Duodenal mucosa (tissue), 2 donors: ENCODE results near the gene WIPF3.

Experiments
- H3K27ac ChIP-seq: one replicate; pipeline ENCODE4 v1.7.0; 2013; ENCODE audit warnings: low read depth, low read length
- H3K27me3 ChIP-seq, 2 donors: one replicate each; pipeline ENCODE4 v1.7.0; 2013; ENCODE audit warnings: low read length in 2 of 2, control low read depth in 1 of 2; ENCODE audit not compliant: insufficient read depth in 2 of 2, control insufficient read depth in 1 of 2
- H3K36me3 ChIP-seq, 2 donors: one replicate each; pipeline ENCODE4 v1.7.0; 2013; ENCODE audit warnings: low read length in 2 of 2, control low read depth in 1 of 2; ENCODE audit not compliant: insufficient read depth in 2 of 2, control insufficient read depth in 1 of 2
- H3K4me1 ChIP-seq, 2 donors: one replicate each; pipeline ENCODE4 v1.7.0; 2013; ENCODE audit warnings: low read length in 2 of 2, control low read depth in 1 of 2; ENCODE audit not compliant: insufficient read depth in 2 of 2, control insufficient read depth in 1 of 2
- H3K4me3 ChIP-seq, 2 donors: one replicate each; pipeline ENCODE4 v1.7.0; 2013; ENCODE audit warnings: low read length in 2 of 2, low read depth in 1 of 2
- H3K9ac ChIP-seq, 2 donors: one replicate each; pipeline ENCODE4 v1.7.0; 2013; ENCODE audit warnings: low read length in 2 of 2, low read depth in 1 of 2
- H3K9me3 ChIP-seq, 2 donors: one replicate each; pipeline ENCODE4 v1.7.0; 2013; ENCODE audit warnings: low read length in 2 of 2, control low read depth in 1 of 2; ENCODE audit not compliant: control insufficient read depth in 1 of 2

The WIPF3 gene

DNA sequence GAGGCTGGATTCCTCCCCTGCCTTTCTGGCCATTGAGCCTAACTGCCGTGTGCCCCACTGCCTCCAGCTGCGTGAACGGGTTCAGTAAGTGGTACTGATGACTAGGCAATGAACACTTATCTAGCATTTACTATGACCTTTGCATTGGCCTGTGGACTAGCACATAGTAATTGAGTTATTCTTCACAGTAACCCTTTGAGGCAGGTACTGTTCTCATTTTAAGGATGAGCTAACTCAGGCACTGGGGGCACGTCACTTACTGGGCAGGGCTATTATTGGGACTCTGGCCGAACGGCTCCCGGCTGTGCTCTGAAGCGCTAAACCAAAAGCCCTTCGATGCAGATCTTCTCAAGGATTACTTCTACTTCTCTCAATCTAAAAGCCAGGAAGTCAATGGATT lies 38.3 kb downstream of the WIPF3 start:
- Histone ChIP-seq H3K9me3 (no peaks in the 10 kb centered on the region), H3K4me3 (no peak overlapping the region), H3K27ac (no peak overlapping the region), H3K27me3 (no peaks in the 10 kb centered on the region), H3K36me3 (no peaks in the 10 kb centered on the region), H3K4me1 (peaks cover 0 to 6% of the 10 kb centered on the region in 2 donors), H3K9ac (no peak overlapping the region)

GRCh38 chr7:29847496-29847895 lies 41.2 kb downstream of the WIPF3 start:
- H3K27me3 ChIP-seq: no peaks in the 10 kb centered on the region
- peaks cover 0 to 8% of the 10 kb centered on the region in 2 donors for H3K4me1 ChIP-seq
- no peak overlapping the region for H3K27ac ChIP-seq
- H3K36me3 ChIP-seq: no peaks in the 10 kb centered on the region
- no peak overlapping the region for H3K9ac ChIP-seq
- no peak overlapping the region for H3K4me3 ChIP-seq
- no peaks in the 10 kb centered on the region for H3K9me3 ChIP-seq

DNA sequence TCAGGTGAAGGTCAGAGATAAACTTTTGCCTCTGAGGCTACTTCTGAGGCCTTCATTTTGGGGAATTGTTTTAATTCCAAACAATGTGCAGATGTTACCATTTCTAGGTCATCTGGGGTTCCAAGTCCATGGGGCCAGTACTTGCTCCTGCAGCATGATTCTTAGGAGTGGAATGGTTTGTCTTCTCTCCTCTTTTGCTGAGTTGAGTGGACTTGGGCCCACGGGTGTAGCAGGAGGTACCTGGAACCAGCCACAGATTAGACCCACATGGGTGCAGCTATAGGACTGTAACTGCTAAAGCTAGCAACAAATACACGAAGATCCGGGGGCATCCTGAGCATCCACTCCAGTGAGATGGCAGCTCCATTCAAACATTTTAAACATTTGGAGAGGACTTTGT lies 41.6 kb downstream of the WIPF3 start:
- Histone ChIP-seq H3K9ac (no peak overlapping the region), H3K9me3 (no peaks in the 10 kb centered on the region), H3K4me1 (peaks cover 0 to 8% of the 10 kb centered on the region in 2 donors), H3K27ac (no peak overlapping the region), H3K36me3 (no peaks in the 10 kb centered on the region), H3K4me3 (no peak overlapping the region), H3K27me3 (no peaks in the 10 kb centered on the region)

DNA sequence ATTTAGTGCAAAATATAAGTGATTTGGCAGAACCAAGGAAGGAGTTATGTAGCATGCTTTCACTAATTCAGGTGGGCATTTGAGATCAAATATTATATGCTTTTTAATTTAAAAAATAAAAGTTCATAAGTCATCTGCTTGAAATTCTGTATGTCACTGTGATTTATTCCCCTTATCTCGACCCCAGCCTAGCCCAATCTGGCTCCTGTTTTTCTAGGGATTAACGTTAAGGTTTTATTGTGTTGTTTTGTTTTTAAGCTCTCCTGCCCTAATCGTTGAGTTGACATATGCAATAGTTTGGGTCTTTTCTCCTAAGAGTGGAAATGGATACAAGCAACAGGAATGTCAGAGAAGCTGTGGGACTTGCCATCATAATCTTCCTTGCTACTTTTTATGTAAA lies 42.6 kb downstream of the WIPF3 start:
- H3K4me1 ChIP-seq: peaks cover 0 to 8% of the 10 kb centered on the region in 2 donors

GRCh38 chr7:29851487-29851886 lies 45.2 kb downstream of the WIPF3 start:
- Histone ChIP-seq H3K4me1 (peaks cover 0 to 3% of the 10 kb centered on the region in 2 donors), H3K27ac (no peak overlapping the region), H3K9me3 (no peaks in the 10 kb centered on the region), H3K36me3 (no peaks in the 10 kb centered on the region), H3K27me3 (no peaks in the 10 kb centered on the region), H3K9ac (no peak overlapping the region), H3K4me3 (no peak overlapping the region)

More for the DNA sequence above, 42.6 kb downstream of the WIPF3 start:
- Histone ChIP-seq H3K27me3 (no peaks in the 10 kb centered on the region), H3K27ac (no peak overlapping the region), H3K9ac (no peak overlapping the region), H3K36me3 (no peaks in the 10 kb centered on the region), H3K9me3 (no peaks in the 10 kb centered on the region), H3K4me3 (no peak overlapping the region)

DNA sequence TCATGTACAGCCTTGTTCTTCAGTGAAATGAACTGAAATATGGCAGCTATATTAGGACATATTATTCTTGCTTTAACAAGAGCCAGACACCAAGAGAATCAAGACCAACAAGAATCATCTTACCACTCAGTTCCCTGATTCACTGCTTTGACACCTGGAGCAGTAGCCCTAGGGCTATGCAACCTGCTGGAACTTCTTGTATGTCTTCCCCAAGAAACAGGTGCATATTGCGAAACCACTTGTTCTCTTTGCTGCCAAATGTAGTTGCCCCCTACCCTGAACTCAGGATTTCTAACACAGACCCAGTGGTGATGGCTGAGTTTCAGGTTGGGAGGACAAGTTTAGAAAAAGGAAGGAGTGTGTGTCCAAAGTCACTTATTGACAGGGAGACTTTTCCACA lies 46.1 kb downstream of the WIPF3 start:
- Histone ChIP-seq H3K9me3 (no peaks in the 10 kb centered on the region), H3K36me3 (no peaks in the 10 kb centered on the region), H3K9ac (no peak overlapping the region), H3K27me3 (no peaks in the 10 kb centered on the region), H3K4me1 (peaks cover 0 to 3% of the 10 kb centered on the region in 2 donors), H3K27ac (no peak overlapping the region), H3K4me3 (no peak overlapping the region)

- Histone ChIP-seq H3K27ac (no peak overlapping the region), H3K9ac (no peak overlapping the region), H3K9me3 (no peaks in the 10 kb centered on the region), H3K27me3 (no peaks in the 10 kb centered on the region), H3K4me1 (peaks cover 0 to 3% of the 10 kb centered on the region in 2 donors), H3K4me3 (no peak overlapping the region), H3K36me3 (no peaks in the 10 kb centered on the region)
Measured at GRCh38 chr7:29853072-29853471, 46.8 kb downstream of the WIPF3 start.

- Histone ChIP-seq H3K27me3 (no peaks in the 10 kb centered on the region), H3K9me3 (no peaks in the 10 kb centered on the region), H3K9ac (no peak overlapping the region), H3K27ac (no peak overlapping the region), H3K36me3 (no peaks in the 10 kb centered on the region), H3K4me3 (no peak overlapping the region), H3K4me1 (peaks cover 0 to 3% of the 10 kb centered on the region in 2 donors)
Measured at GRCh38 chr7:29853789-29854188, 47.5 kb downstream of the WIPF3 start.

GRCh38 chr7:29854257-29854938 lies 48.1 kb downstream of the WIPF3 start:
- Histone ChIP-seq H3K9ac (no peak overlapping the region), H3K27ac (no peak overlapping the region), H3K36me3 (no peaks in the 10 kb centered on the region), H3K9me3 (no peaks in the 10 kb centered on the region), H3K4me3 (no peak overlapping the region), H3K27me3 (no peaks in the 10 kb centered on the region), H3K4me1 (peaks cover 0 to 3% of the 10 kb centered on the region in 2 donors)

- no peaks in the 10 kb centered on the region for H3K4me1 ChIP-seq
- H3K27ac ChIP-seq: no peak overlapping the region
- no peak overlapping the region for H3K4me3 ChIP-seq
- H3K9ac ChIP-seq: no peak overlapping the region
- H3K27me3 ChIP-seq: no peaks in the 10 kb centered on the region
- no peaks in the 10 kb centered on the region for H3K36me3 ChIP-seq
- no peaks in the 10 kb centered on the region for H3K9me3 ChIP-seq
Measured at GRCh38 chr7:29857654-29858053, 51.3 kb downstream of the WIPF3 start.
